Spleen (tissue), 7 donors: ENCODE measurements around the gene FBXO3.

Source experiments
- POLR2A ChIP-seq, 3 donors: fragments of 450-650 bp; IDR thresholded peaks; one replicate each; pipeline ENCODE4 v1.5.1; 2017; ENCODE audit warnings: antibody characterized with exemption in 3 of 3, mild to moderate bottlenecking in 1 of 3
- POLR2AphosphoS5 ChIP-seq, 3 donors: sonication (generic); formaldehyde crosslinking; IDR thresholded peaks; one replicate each; pipeline ENCODE4 v1.5.1; 2017; ENCODE audit warnings: antibody characterized with exemption in 3 of 3
- TF ChIP-seq, protein P1 (sequence below), 11 experiments: fragments of 200-600 bp in 7 of 11; fragments of 450-650 bp in 4 of 11; sonication (generic) in 4 of 11; IDR thresholded peaks in 8 of 11; conservative IDR thresholded peaks in 3 of 11; 1 replicate in 7 of 11; 2 replicates in 4 of 11; pipeline versions ENCODE4 v1.4.0 to v1.8.0; 2016 to 2021; ENCODE audit warnings: antibody characterized with exemption in 11 of 11, inconsistent platforms in 4 of 11, mild to moderate bottlenecking in 1 of 11
- donor health status: DM: no; HTN: no; CAD: no; lungs with moderate emphysema.
- donor health status: DM: no; HTN: no; CAD: no.
- donor health status: DM: no; HTN: no; CAD: no.

DNA sequence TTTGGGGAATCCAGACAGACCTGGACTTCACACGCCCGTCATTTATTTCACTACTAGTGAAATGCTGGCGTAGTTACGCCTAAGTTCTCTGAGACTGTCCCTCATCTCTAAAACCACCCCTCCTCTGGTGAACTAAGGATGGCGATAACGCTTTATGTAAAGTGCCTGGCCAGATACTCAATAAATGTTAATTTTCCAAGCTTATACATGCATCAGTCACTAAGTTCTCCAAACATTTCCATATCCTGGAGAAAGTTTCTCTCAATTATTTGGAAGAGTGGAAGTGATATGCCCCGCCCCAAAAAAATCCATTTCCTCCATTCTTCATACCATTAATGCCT lies 1.1 kb upstream of the FBXO3 start:
- TF ChIP-seq, protein P1, sequence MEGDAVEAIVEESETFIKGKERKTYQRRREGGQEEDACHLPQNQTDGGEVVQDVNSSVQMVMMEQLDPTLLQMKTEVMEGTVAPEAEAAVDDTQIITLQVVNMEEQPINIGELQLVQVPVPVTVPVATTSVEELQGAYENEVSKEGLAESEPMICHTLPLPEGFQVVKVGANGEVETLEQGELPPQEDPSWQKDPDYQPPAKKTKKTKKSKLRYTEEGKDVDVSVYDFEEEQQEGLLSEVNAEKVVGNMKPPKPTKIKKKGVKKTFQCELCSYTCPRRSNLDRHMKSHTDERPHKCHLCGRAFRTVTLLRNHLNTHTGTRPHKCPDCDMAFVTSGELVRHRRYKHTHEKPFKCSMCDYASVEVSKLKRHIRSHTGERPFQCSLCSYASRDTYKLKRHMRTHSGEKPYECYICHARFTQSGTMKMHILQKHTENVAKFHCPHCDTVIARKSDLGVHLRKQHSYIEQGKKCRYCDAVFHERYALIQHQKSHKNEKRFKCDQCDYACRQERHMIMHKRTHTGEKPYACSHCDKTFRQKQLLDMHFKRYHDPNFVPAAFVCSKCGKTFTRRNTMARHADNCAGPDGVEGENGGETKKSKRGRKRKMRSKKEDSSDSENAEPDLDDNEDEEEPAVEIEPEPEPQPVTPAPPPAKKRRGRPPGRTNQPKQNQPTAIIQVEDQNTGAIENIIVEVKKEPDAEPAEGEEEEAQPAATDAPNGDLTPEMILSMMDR (IDR thresholded peaks at IDR 0.05 in 8 of 11, conservative IDR thresholded peaks at IDR 0.05 in 3 of 11): no peak
- TF ChIP-seq POLR2AphosphoS5 (IDR thresholded peaks at IDR 0.05) (no peak), POLR2A (IDR thresholded peaks at IDR 0.05) (no peak)
